GM21381 (cell line): ENCODE data around the gene TCF12.

Experiments
- ATAC-seq: cut with Tn5 transposase; IDR thresholded peaks from one replicate; pipeline ENCODE4 v1.9.1; 2021; ENCODE audit warnings: mild to moderate bottlenecking, moderate library complexity; ENCODE audit not compliant: unreplicated experiment

Gene TCF12

GRCh38 chr15:57285386-57285785, 366.9 kb downstream of the TCF12 start:
- peak; percentile 46 for ATAC-seq

GRCh38 chr15:57286446-57287122, 368.1 kb downstream of the TCF12 start:
- no peak for ATAC-seq

GRCh38 chr15:57287123-57287521, 368.7 kb downstream of the TCF12 start:
- no peak for ATAC-seq

GRCh38 chr15:57288926-57289580, 370.6 kb downstream of the TCF12 start:
- no peak for ATAC-seq

- ATAC-seq: no peak
Measured at GRCh38 chr15:57290187-57290586, 371.7 kb downstream of the TCF12 start.

GRCh38 chr15:57290826-57291225, 372.4 kb downstream of the TCF12 start:
- ATAC-seq: no peak

GRCh38 chr15:57296473-57297162, 378.2 kb downstream of the TCF12 start:
- ATAC-seq: no peak

GRCh38 chr15:57297163-57297593, 378.7 kb downstream of the TCF12 start:
- ATAC-seq: no peak

GRCh38 chr15:57297630-57298029, 379.2 kb downstream of the TCF12 start:
- no peak for ATAC-seq

GRCh38 chr15:57298204-57298603, 379.8 kb downstream of the TCF12 start:
- no peak for ATAC-seq

- no peak for ATAC-seq
Measured at GRCh38 chr15:57298843-57299550, 380.6 kb downstream of the TCF12 start.

GRCh38 chr15:57301307-57301706, 382.9 kb downstream of the TCF12 start:
- ATAC-seq: no peak

GRCh38 chr15:57302640-57303257, 384.3 kb downstream of the TCF12 start:
- ATAC-seq: no peak

- ATAC-seq: no peak
Measured at GRCh38 chr15:57305009-57305408, 386.6 kb downstream of the TCF12 start.

GRCh38 chr15:57306161-57306943, 387.9 kb downstream of the TCF12 start:
- ATAC-seq: peak; percentile 67

GRCh38 chr15:57306944-57307411, 388.5 kb downstream of the TCF12 start:
- ATAC-seq: no peak

- no peak for ATAC-seq
Measured at GRCh38 chr15:57307527-57308169, 389.2 kb downstream of the TCF12 start.

- ATAC-seq: no peak
Measured at GRCh38 chr15:57308170-57308545, 389.7 kb downstream of the TCF12 start.
